GF-D8 (cell line): Measurements from ENCODE around the gene NLK.

ENCODE experiments used
- DNase-seq: peaks from one replicate; lab custom pipeline; 2025; lab: John Stamatoyannopoulos, UW

Gene NLK

GRCh38 chr17:28113269-28113668, 70.8 kb downstream of the NLK start:
- no peak for DNase-seq

- no peak for DNase-seq
These were observed 72.6 kb downstream of the NLK start for GRCh38 chr17:28115046-28115445.

- no peak for DNase-seq
These were observed 74.8 kb downstream of the NLK start for GRCh38 chr17:28117304-28117703.

- DNase-seq: no peak
These were observed 75.9 kb downstream of the NLK start for GRCh38 chr17:28118362-28118761.

GRCh38 chr17:28119046-28119445, 76.6 kb downstream of the NLK start:
- no peak for DNase-seq

GRCh38 chr17:28119560-28119959, 77.1 kb downstream of the NLK start:
- no peak for DNase-seq

- DNase-seq: no peak
These were observed 78.3 kb downstream of the NLK start for GRCh38 chr17:28120766-28121165.

GRCh38 chr17:28124962-28125361, 82.5 kb downstream of the NLK start:
- DNase-seq: no peak

GRCh38 chr17:28125526-28126378, 83.3 kb downstream of the NLK start:
- DNase-seq: no peak

GRCh38 chr17:28127196-28127595, 84.7 kb downstream of the NLK start:
- no peak for DNase-seq

- no peak for DNase-seq
These were observed 86.3 kb downstream of the NLK start for GRCh38 chr17:28128779-28129178.

- no peak for DNase-seq
These were observed 88.0 kb downstream of the NLK start for GRCh38 chr17:28130472-28130871.

- no peak for DNase-seq
These were observed 89.1 kb downstream of the NLK start for GRCh38 chr17:28131599-28131998.

- DNase-seq: no peak
These were observed 91.1 kb downstream of the NLK start for GRCh38 chr17:28133562-28133970.

GRCh38 chr17:28136923-28137322, 94.4 kb downstream of the NLK start:
- no peak for DNase-seq

- no peak for DNase-seq
These were observed 97.3 kb downstream of the NLK start for GRCh38 chr17:28139822-28140221.

- no peak for DNase-seq
These were observed 98.8 kb downstream of the NLK start for GRCh38 chr17:28141313-28141712.

- DNase-seq: no peak
These were observed 99.3 kb downstream of the NLK start for GRCh38 chr17:28141773-28142172.

- DNase-seq: no peak
These were observed 99.8 kb downstream of the NLK start for GRCh38 chr17:28142305-28142704.

- no peak for DNase-seq
These were observed 101.5 kb downstream of the NLK start for GRCh38 chr17:28144019-28144418.

- no peak for DNase-seq
These were observed 102.9 kb downstream of the NLK start for GRCh38 chr17:28145348-28145747.

GRCh38 chr17:28147017-28147416, 104.5 kb downstream of the NLK start:
- DNase-seq: no peak

- no peak for DNase-seq
These were observed 108.5 kb downstream of the NLK start for GRCh38 chr17:28151001-28151400.

GRCh38 chr17:28154214-28154613, 111.7 kb downstream of the NLK start:
- DNase-seq: no peak
